ENCODE results near the gene FAS. TPM values are rescaled to one million over a fixed set of nuclear protein-coding genes. Genes with fewer than 3 reads are reported as not detected.

FAS gene
- polyA plus RNA-seq, 1 of the 3 experiments (the other 2 are of a cell fraction) = 31.5 TPM

DNA sequence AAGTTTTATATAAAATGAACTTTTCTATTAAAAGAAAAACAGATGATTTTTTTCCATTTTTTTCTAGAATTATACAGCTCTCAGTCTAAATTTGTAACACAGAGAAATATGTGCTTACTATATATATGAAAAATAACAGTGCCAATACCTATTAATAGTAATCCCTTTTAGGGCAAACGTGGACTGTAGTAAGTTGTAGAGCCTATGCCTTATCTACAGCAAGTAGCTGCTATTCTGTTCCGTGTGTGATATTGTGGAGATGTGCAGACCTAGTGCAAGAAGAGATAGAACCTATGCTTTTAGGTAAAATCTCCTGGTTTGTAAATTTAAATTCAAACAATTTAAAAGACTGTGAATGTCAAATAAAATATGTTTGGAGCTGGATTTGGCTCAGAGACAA is 72.9 kb downstream of the FAS start:
- 62% methylated on average over 2 of the region's 2 CpGs for WGBS (ENCODE audit: low lambda C conversion rate)
- Histone ChIP-seq H3K36me3 (replicated peaks in 1 of 2; ENCODE audit: control insufficient read depth in 1 of 2, insufficient read depth in 2 of 2, low read length in 1 of 2) (no peaks in the 10 kb centered on the region), H3F3A (replicated peaks; ENCODE audit: insufficient read depth) (no peaks in the 10 kb centered on the region), H2AFZ (ENCODE audit: low read depth) (no peak overlapping the region), H3K27me3 (ENCODE audit: insufficient read depth) (no peaks in the 10 kb centered on the region), H3K4me3 (ENCODE audit: low read depth in 2 of 2, low read length in 1 of 2) (no peak overlapping the region), H3K9me2 (no peaks in the 10 kb centered on the region), H3K4me1 (ENCODE audit: control insufficient read depth in 1 of 2, insufficient read depth in 2 of 2, low read depth in 1 of 2, low read length in 1 of 2) (peaks cover 0 to 2% of the 10 kb centered on the region in 2 experiments; a peak in 2 of 4 replicates), H3K79me2 (ENCODE audit: insufficient read depth) (no peaks in the 10 kb centered on the region), H3K27ac (ENCODE audit: low read depth in 2 of 2, low read length in 1 of 2) (no peak overlapping the region), H3K4me2 (no peak overlapping the region), H3K9ac (no peak overlapping the region), H4K20me1 (ENCODE audit: insufficient read depth) (no peaks in the 10 kb centered on the region), H3K9me3 (no peaks in the 10 kb centered on the region)
- POLR2A ChIA-PET = no interaction called here
- CTCF ChIA-PET = interaction anchor here (1.0 to 1.9 kb wide), 5 partner anchors 8 to 154 kb away, joined by 3 to 5 read pairs (median 4); no protein-coding TSS in a partner anchor
- DNase-seq = no peak
- TF ChIP-seq RCOR1 (IDR thresholded peaks at IDR 0.05; ENCODE audit: low read length) (no peak), FOXJ3 (CRISPR knock-in tag; IDR thresholded peaks at IDR 0.05) (no peak), NFIC (IDR thresholded peaks at IDR 0.05; ENCODE audit: borderline replicate concordance) (no peak), RFX5 (IDR thresholded peaks at IDR 0.05; ENCODE audit: low read length) (no peak), MXI1 (IDR thresholded peaks at IDR 0.05; ENCODE audit: low read depth, low read length) (no peak), FOSL2 (IDR thresholded peaks at IDR 0.05; ENCODE audit: borderline replicate concordance, low read depth) (no peak), EP300 (IDR thresholded peaks at IDR 0.05; ENCODE audit: borderline replicate concordance in 1 of 2, low read depth in 1 of 2, low read length in 1 of 2) (no peak), EZH2phosphoT487 (IDR thresholded peaks at IDR 0.05; ENCODE audit: borderline replicate concordance, low read depth) (no peak), GATA2 (CRISPR knock-in tag; IDR thresholded peaks at IDR 0.05) (no peak), SMC3 (IDR thresholded peaks at IDR 0.05; ENCODE audit: low read depth, low read length) (no peak), GABPA (IDR thresholded peaks at IDR 0.05; ENCODE audit: low read depth) (no peak)
- TF ChIP-seq, protein P1, sequence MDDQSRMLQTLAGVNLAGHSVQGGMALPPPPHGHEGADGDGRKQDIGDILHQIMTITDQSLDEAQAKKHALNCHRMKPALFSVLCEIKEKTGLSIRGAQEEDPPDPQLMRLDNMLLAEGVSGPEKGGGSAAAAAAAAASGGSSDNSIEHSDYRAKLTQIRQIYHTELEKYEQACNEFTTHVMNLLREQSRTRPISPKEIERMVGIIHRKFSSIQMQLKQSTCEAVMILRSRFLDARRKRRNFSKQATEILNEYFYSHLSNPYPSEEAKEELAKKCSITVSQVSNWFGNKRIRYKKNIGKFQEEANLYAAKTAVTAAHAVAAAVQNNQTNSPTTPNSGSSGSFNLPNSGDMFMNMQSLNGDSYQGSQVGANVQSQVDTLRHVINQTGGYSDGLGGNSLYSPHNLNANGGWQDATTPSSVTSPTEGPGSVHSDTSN (IDR thresholded peaks at IDR 0.05) = no peak
- TF ChIP-seq, protein P2, sequence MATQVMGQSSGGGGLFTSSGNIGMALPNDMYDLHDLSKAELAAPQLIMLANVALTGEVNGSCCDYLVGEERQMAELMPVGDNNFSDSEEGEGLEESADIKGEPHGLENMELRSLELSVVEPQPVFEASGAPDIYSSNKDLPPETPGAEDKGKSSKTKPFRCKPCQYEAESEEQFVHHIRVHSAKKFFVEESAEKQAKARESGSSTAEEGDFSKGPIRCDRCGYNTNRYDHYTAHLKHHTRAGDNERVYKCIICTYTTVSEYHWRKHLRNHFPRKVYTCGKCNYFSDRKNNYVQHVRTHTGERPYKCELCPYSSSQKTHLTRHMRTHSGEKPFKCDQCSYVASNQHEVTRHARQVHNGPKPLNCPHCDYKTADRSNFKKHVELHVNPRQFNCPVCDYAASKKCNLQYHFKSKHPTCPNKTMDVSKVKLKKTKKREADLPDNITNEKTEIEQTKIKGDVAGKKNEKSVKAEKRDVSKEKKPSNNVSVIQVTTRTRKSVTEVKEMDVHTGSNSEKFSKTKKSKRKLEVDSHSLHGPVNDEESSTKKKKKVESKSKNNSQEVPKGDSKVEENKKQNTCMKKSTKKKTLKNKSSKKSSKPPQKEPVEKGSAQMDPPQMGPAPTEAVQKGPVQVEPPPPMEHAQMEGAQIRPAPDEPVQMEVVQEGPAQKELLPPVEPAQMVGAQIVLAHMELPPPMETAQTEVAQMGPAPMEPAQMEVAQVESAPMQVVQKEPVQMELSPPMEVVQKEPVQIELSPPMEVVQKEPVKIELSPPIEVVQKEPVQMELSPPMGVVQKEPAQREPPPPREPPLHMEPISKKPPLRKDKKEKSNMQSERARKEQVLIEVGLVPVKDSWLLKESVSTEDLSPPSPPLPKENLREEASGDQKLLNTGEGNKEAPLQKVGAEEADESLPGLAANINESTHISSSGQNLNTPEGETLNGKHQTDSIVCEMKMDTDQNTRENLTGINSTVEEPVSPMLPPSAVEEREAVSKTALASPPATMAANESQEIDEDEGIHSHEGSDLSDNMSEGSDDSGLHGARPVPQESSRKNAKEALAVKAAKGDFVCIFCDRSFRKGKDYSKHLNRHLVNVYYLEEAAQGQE (IDR thresholded peaks at IDR 0.05; ENCODE audit: low read depth, low read length) = no peak
- TF ChIP-seq, protein P3, sequence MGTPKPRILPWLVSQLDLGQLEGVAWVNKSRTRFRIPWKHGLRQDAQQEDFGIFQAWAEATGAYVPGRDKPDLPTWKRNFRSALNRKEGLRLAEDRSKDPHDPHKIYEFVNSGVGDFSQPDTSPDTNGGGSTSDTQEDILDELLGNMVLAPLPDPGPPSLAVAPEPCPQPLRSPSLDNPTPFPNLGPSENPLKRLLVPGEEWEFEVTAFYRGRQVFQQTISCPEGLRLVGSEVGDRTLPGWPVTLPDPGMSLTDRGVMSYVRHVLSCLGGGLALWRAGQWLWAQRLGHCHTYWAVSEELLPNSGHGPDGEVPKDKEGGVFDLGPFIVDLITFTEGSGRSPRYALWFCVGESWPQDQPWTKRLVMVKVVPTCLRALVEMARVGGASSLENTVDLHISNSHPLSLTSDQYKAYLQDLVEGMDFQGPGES (IDR thresholded peaks at IDR 0.05; ENCODE audit: low read depth, low read length) = no peak
